Prostate gland (tissue), 2 donors: ENCODE results near the gene CUX1. TPM values are rescaled to one million over a fixed set of nuclear protein-coding genes. Genes with fewer than 3 reads are reported as not detected.
"Not testable (repeated sequence)": the region's sequence is repeated elsewhere in the genome, so short reads cannot be mapped to it uniquely, and the experiment has no call there.

Source experiments
- DNase-seq: peaks from one replicate; pipeline ENCODE4 v3.0.0-alpha.2; 2019; ENCODE audit warnings: low spot score
- H3K27ac ChIP-seq, 2 donors: fragments of 200-600 bp; sonication (generic); 2 replicates each; pipeline ENCODE4 v1.5.1; 2017 to 2019
- H3K27me3 ChIP-seq: fragments of 200-600 bp; sonication (generic); replicated peaks from 2 replicates; pipeline ENCODE4 v1.5.1; 2019; ENCODE audit not compliant: insufficient read depth
- H3K36me3 ChIP-seq, 2 donors: fragments of 200-600 bp; sonication (generic); 1 replicate in 1 of 2; 2 replicates in 1 of 2; pipeline versions ENCODE4 v1.5.1 to v1.8.1; 2017 to 2019
- H3K4me1 ChIP-seq: fragments of 200-600 bp; sonication (generic); replicated peaks from 2 replicates; pipeline ENCODE4 v1.5.1; 2019
- H3K4me3 ChIP-seq, 2 donors: fragments of 200-600 bp; sonication (generic); 2 replicates each; pipeline ENCODE4 v1.5.1; 2017 to 2019
- H3K9me3 ChIP-seq: fragments of 200-600 bp; sonication (generic); 2 replicates; pipeline ENCODE4 v1.5.1; 2017
- CTCF ChIP-seq, 4 experiments: fragments of 200-600 bp in 2 of 4; fragments of 450-650 bp in 2 of 4; sonication (generic) in 2 of 4; IDR thresholded peaks; 1 replicate in 3 of 4; 2 replicates in 1 of 4; pipeline ENCODE4 v1.5.1; 2016 to 2019; ENCODE audit warnings: antibody characterized with exemption in 4 of 4, mild to moderate bottlenecking in 2 of 4, moderate library complexity in 2 of 4
- POLR2A ChIP-seq: fragments of 450-650 bp; IDR thresholded peaks from one replicate; pipeline ENCODE4 v1.6.1; 2016; ENCODE audit warnings: antibody characterized with exemption, mild to moderate bottlenecking
- POLR2AphosphoS5 ChIP-seq: sonication (generic); formaldehyde crosslinking; IDR thresholded peaks from one replicate; pipeline ENCODE4 v1.6.1; 2017; ENCODE audit warnings: antibody characterized with exemption
- WGBS: methylation state at CpG from one replicate; pipeline ENCODE4 v1.1.5; 2018; 5-methylcytosine and 5-hydroxymethylcytosine counted together
- intact Hi-C: fragments of 100-400 bp; cut with DNase I; formaldehyde crosslinking; loops from one replicate; pipeline ENCODE4 v1.14.2; 2022
- total RNA-seq, 2 donors: library from RNA; depleted of rRNA; stranded (reverse); fragments of >200 nt; gene quantifications; one replicate each; pipeline ENCODE4 v1.1.0, GENCODE V29; 2016

Gene CUX1
- total RNA-seq, 2 donors from 2014 or later, result 96.3 to 99.2 TPM

GRCh38 chr7:101843293-101844271, 26.2 kb downstream of the CUX1 start:
- WGBS, result 65% methylated on average over 13 of the region's 13 CpGs
- no peaks in the 10 kb centered on the region for H3K9me3 ChIP-seq
- DNase-seq, result no peak
- intact Hi-C loops, result no loop called here
- no peak overlapping the region for H3K4me3 ChIP-seq
- no peaks in the 10 kb centered on the region for H3K27me3 ChIP-seq
- no peaks in the 10 kb centered on the region for H3K4me1 ChIP-seq
- H3K27ac ChIP-seq, result no peak overlapping the region
- TF ChIP-seq POLR2A (no peak), POLR2AphosphoS5 (no peak)
- no peaks in the 10 kb centered on the region for H3K36me3 ChIP-seq

DNA sequence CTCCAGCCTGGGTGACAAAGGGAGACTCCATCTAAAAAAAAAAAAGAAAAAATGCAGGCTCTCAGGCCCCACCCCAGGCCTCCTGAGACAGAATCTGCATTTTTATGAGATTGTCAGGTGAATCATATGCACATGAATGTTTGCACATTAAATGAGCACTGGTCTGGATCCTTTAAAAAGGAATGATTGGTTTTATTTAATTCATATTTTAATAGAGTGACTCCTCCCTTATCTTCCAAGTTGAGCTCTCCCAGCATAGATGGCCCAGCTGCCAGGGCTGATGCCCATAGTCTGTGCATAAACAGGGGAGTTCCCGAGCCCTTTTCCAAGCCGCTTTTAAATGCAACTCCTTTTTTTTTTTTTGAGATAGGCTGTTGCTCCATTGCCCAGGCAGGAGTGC, 28.5 kb downstream of the CUX1 start:
- no peaks in the 10 kb centered on the region for H3K36me3 ChIP-seq
- TF ChIP-seq POLR2A, result no peak
- no peak for TF ChIP-seq POLR2AphosphoS5
- TF ChIP-seq CTCF (IDR thresholded peaks at IDR 0.05), result no peak
- no peak overlapping the region for H3K27ac ChIP-seq
- H3K9me3 ChIP-seq, result no peaks in the 10 kb centered on the region
- H3K4me1 ChIP-seq, result no peaks in the 10 kb centered on the region
- H3K27me3 ChIP-seq, result no peaks in the 10 kb centered on the region
- intact Hi-C loops, result no loop called here
- no peak overlapping the region for H3K4me3 ChIP-seq
- 94% methylated on average over 2 of the region's 2 CpGs for WGBS
- DNase-seq, result no peak

DNA sequence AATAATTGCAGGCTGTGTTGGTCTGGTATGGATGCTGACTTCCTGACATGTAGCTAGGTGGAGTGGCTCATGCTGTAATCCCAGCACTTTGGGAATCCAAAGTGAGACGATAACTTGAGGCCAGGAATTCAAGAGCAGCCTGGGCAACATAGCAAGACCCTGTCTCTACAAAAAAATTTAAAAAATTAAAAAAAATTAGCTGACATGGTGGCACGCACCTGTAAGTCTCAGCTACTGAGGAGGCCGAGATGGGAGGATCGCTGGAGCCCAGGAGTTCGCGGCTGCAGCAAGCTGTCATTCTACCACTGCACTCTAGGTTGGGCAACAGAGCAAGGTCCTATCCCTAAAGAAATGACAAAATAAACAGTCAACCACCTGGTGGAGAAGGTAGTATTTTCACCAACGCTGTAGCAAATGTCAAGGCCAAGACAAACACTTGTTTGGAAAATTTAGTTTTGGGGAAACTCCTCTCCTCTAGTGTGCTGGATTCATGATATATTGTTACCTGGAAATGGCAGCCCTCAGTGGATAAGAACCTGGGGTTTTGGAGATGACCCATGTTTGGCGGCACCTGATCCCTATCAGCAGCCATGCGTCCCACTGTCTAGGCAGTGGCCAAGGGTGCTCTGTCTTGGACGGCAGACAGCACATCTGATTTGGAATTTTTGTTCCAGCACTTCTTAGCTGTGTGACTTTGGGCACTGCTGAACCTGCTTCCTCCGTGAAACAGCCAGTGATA, 29.5 kb downstream of the CUX1 start:
- 97% methylated on average over 11 of the region's 11 CpGs for WGBS
- no peak for DNase-seq
- Histone ChIP-seq H3K36me3 (no peaks in the 10 kb centered on the region), H3K9me3 (no peaks in the 10 kb centered on the region), H3K4me1 (no peaks in the 10 kb centered on the region), H3K27me3 (no peaks in the 10 kb centered on the region), H3K4me3 (no peak overlapping the region), H3K27ac (no peak overlapping the region)
- intact Hi-C loops, result no loop called here
- TF ChIP-seq CTCF (IDR thresholded peaks at IDR 0.05) (no peak), POLR2A (no peak), POLR2AphosphoS5 (no peak)

- WGBS, result 87% methylated on average over 8 of the region's 8 CpGs
Observed at GRCh38 chr7:101848208-101848951, 31.0 kb downstream of the CUX1 start.

DNA sequence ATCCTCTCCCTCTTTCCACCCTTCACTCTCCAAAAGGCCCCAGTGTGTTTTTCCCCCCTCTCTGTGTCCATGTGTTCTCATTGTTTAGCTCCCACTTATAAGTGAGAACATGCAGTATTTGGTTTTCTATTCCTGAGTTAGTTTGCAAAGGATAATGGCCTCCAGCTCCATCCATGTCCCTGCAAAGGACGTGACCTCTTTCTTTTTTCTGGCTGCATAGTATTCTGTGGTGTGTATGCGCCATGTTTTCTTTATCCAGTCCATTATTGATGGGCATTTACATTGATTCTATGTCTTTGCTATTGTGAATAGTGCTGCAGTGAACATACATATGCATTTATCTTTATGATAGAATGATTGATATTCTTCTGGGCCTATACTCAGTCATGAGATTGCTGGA, 31.9 kb downstream of the CUX1 start:
- H3K27me3 ChIP-seq, DNase-seq, intact Hi-C loops, H3K9me3 ChIP-seq, H3K36me3 ChIP-seq, H3K4me1 ChIP-seq, H3K4me3 ChIP-seq, H3K27ac ChIP-seq: not testable (repeated sequence)
- WGBS, result 99% methylated on average over 2 of the region's 2 CpGs

More at GRCh38 chr7:101848208-101848951, 31.0 kb downstream of the CUX1 start:
- H3K27ac ChIP-seq, result no peak overlapping the region
- no peaks in the 10 kb centered on the region for H3K9me3 ChIP-seq
- no peaks in the 10 kb centered on the region for H3K4me1 ChIP-seq
- H3K27me3 ChIP-seq, result no peaks in the 10 kb centered on the region
- H3K36me3 ChIP-seq, result no peaks in the 10 kb centered on the region
- no peak for TF ChIP-seq POLR2AphosphoS5
- TF ChIP-seq CTCF (IDR thresholded peaks at IDR 0.05), result no peak
- no peak for TF ChIP-seq POLR2A
- H3K4me3 ChIP-seq, result no peak overlapping the region
- DNase-seq, result no peak
- intact Hi-C loops, result no loop called here

DNA sequence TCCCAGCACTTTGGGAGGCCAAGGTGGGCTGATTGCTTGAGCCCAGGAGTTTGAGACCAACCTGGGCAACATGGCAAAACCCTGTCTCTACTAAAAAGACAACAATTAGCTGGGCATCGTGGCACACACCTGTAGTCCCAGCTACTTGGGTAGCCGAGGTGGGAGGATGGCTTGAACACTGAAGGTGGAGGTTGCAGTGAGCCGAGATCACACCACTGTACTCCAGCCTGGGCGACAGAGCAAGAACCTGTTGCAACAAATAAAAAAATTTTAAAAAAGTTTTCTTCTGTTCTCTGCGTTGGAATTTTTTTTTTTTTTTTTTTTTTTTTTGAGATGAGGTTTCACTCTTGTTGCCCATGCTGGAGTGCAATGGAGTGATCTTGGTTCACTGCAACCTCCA, 34.9 kb downstream of the CUX1 start:
- not testable (repeated sequence) for H3K9me3 ChIP-seq, H3K4me3 ChIP-seq, DNase-seq, H3K27me3 ChIP-seq, H3K36me3 ChIP-seq, H3K4me1 ChIP-seq, H3K27ac ChIP-seq
- 84% methylated on average over 5 of the region's 5 CpGs for WGBS
- intact Hi-C loops, result loop anchor here (10.0 kb wide), 1 partner anchor 272 kb away; no protein-coding TSS in a partner anchor
